ENCODE results near the gene SOX30. TPM values are rescaled to one million over a fixed set of nuclear protein-coding genes. Genes with fewer than 3 reads are reported as not detected.

The SOX30 gene
- total and polyA plus RNA-seq, 12 donors: 0.03 to 0.72 (median 0.20) TPM; not detected in 5

DNA sequence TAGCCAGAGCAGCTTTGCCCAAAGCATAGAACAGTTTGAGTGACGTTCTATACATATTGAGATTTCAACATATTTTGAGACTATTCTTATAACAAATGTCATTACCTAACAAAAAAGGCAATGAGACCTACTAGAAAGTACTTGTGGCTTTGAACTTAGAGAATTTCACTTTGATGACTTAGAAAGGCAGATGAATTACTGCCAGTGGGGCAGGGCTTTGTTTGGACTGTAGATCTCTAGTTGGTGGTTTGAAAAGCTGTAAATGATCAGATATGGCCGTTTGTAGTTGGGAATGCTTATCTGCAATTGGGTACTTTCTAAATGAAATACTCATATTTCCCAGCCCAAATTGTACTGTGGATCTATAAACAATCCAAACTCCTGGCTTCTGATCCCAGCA is 28.1 kb downstream of the SOX30 start:
- Histone ChIP-seq H3K36me3 (replicated peaks in 1 of 2) (no peaks in the 10 kb centered on the region), H3K4me1 (replicated peaks in 1 of 2) (no peaks in the 10 kb centered on the region), H3K4me3 (no peak overlapping the region), H3K9me3 (replicated peaks in 1 of 3) (no peaks in the 10 kb centered on the region), H3K27ac (no peak overlapping the region), H3K27me3 (no peaks in the 10 kb centered on the region)
- no peak for TF ChIP-seq POLR2A (IDR thresholded peaks at IDR 0.05)
- TF ChIP-seq, protein P1, sequence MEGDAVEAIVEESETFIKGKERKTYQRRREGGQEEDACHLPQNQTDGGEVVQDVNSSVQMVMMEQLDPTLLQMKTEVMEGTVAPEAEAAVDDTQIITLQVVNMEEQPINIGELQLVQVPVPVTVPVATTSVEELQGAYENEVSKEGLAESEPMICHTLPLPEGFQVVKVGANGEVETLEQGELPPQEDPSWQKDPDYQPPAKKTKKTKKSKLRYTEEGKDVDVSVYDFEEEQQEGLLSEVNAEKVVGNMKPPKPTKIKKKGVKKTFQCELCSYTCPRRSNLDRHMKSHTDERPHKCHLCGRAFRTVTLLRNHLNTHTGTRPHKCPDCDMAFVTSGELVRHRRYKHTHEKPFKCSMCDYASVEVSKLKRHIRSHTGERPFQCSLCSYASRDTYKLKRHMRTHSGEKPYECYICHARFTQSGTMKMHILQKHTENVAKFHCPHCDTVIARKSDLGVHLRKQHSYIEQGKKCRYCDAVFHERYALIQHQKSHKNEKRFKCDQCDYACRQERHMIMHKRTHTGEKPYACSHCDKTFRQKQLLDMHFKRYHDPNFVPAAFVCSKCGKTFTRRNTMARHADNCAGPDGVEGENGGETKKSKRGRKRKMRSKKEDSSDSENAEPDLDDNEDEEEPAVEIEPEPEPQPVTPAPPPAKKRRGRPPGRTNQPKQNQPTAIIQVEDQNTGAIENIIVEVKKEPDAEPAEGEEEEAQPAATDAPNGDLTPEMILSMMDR (IDR thresholded peaks at IDR 0.05): no peak
- no peak for DNase-seq
- whole genome bisulfite sequencing, 4 donors: 42 to 53% (median 46%) methylated on average over 2 of the region's 2 CpGs
- intact Hi-C loops (cut with DNase I): no loop called here

DNA sequence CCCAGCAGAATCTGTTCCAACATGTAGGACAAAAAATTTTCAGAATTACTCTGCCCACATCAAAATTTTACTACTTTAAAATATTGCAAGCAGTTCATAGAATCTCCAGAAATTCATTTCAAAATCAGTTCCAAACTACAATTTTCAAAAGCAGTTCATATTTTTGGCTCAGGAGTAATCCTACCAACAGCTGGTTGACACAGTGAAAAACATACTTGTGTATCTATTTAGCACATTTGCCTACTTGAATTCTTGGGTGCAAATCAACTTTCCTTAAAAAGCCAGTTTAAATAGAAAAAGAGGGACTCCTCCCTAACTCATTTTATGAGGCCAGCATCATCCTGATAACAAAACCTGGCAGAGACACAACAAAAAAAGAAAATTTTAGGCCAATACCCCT is 31.5 kb downstream of the SOX30 start:
- H3K4me3 ChIP-seq: no peak overlapping the region
- no peak for DNase-seq
- H3K27ac ChIP-seq: no peak overlapping the region
- H3K36me3 ChIP-seq (replicated peaks in 1 of 2): no peaks in the 10 kb centered on the region
- intact Hi-C loops (cut with DNase I): no loop called here
- H3K9me3 ChIP-seq (replicated peaks in 1 of 3): no peaks in the 10 kb centered on the region
- no peaks in the 10 kb centered on the region for H3K27me3 ChIP-seq
- TF ChIP-seq POLR2A (IDR thresholded peaks at IDR 0.05): no peak
- TF ChIP-seq, protein P1 (IDR thresholded peaks at IDR 0.05): no peak
- H3K4me1 ChIP-seq (replicated peaks in 1 of 2): no peaks in the 10 kb centered on the region

DNA sequence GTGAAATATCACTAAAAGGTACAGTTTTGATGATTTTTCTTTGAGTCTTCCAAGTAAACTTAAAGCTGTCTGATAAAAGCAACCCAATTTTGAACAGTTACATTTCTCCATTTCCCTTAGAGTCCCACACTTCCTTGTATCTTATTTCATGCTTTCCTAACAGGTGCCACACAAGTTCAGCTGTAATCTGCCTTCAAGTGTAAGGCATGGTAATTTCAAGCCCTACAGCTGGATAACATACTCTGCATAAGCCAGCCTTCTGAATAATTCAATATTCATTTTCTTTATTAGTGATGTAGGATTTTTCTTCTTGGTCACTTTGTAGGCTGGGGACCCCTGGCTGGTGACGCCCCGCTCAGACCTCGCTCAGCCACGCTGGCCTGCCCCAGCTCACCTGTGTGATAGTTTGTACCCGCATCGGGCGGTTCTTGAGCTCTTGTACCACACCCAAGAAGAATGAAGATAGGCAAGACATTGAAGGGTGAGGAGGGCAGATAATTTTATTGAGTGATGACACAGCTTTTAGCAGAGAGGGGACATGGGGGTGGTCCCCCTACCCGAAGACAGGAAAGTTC is 34.0 kb downstream of the SOX30 start:
- DNase-seq: no peak
- Histone ChIP-seq H3K4me1 (replicated peaks in 1 of 2) (no peaks in the 10 kb centered on the region), H3K36me3 (replicated peaks in 1 of 2) (no peaks in the 10 kb centered on the region), H3K27me3 (no peaks in the 10 kb centered on the region), H3K9me3 (replicated peaks in 1 of 3) (no peaks in the 10 kb centered on the region), H3K27ac (no peak overlapping the region), H3K4me3 (no peak overlapping the region)
- 95 to 98% (median 96%) methylated on average over 8 of the region's 8 CpGs for WGBS, 4 donors
- intact Hi-C loops (cut with DNase I): no loop called here
- TF ChIP-seq POLR2A (IDR thresholded peaks at IDR 0.05): no peak
- TF ChIP-seq, protein P1 (IDR thresholded peaks at IDR 0.05): no peak

DNA sequence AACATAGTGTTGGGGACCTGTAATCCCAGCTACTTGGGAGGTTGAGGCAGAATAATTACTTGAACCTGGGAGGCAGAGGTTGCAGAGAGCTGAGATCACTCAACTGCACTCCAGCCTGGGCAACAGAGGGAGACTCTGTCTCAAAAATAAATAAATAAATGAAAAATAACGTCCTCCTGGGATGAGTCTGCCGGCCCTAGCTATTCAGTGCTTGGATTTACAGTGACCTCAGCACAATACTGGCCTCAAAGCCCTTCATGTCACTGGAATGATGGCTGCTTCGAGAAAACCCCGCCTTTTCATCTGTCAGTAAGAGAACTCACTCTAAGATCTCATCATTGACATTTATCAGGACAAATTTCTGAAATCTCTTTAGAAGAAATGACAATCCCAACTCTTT is 35.5 kb downstream of the SOX30 start:
- H3K9me3 ChIP-seq (replicated peaks in 1 of 3): no peaks in the 10 kb centered on the region
- DNase-seq: no peak
- intact Hi-C loops (cut with DNase I): no loop called here
- WGBS, 4 donors: 73 to 81% (median 78%) methylated on average over 4 of the region's 4 CpGs
- H3K27me3 ChIP-seq: no peaks in the 10 kb centered on the region
- no peaks in the 10 kb centered on the region for H3K36me3 ChIP-seq (replicated peaks in 1 of 2)
- no peaks in the 10 kb centered on the region for H3K4me1 ChIP-seq (replicated peaks in 1 of 2)
- no peak overlapping the region for H3K27ac ChIP-seq
- no peak for TF ChIP-seq POLR2A (IDR thresholded peaks at IDR 0.05)
- TF ChIP-seq, protein P1 (IDR thresholded peaks at IDR 0.05): no peak
- no peak overlapping the region for H3K4me3 ChIP-seq

All from adrenal gland (tissue), 12 donors.